H1 (cell line): ENCODE data around the gene PPP1R1C. TPM values are rescaled to one million over a fixed set of nuclear protein-coding genes. Genes with fewer than 3 reads are reported as not detected.

Source experiments
- CTCF ChIA-PET: fragments of 300-600 bp; sonication (Branson Sonifier 250); formaldehyde crosslinking; loops from one replicate; lab custom pipeline; 2021; ENCODE audit not compliant: partially characterized antibody; lab: Charles Lee
- POLR2A ChIA-PET: fragments of 300-600 bp; sonication (Branson Sonifier 250); formaldehyde crosslinking; loops from one replicate; lab custom pipeline; 2021; ENCODE audit warnings: inconsistent platforms; ENCODE audit not compliant: partially characterized antibody; lab: Charles Lee
- DNase-seq, 2 experiments: peaks; one replicate each; pipeline versions ENCODE4 v3.0.0 to v3.0.0-alpha.2; 2010 to 2022; ENCODE audit warnings: low spot score in 2 of 2, low read depth in 1 of 2, mixed read lengths in 1 of 2
- FAIRE-seq: peaks from 2 replicates; lab custom pipeline; 2011; peaks lifted over from hg19 to GRCh38; lab: Jason Lieb, UNC
- H2AFZ ChIP-seq: 2 replicates; pipeline ENCODE4 v1.8.1; 2012; ENCODE audit warnings: low read length, inconsistent platforms
- H2AK5ac ChIP-seq: 2 replicates; pipeline ENCODE4 v1.6.1; 2013; ENCODE audit warnings: low read depth, low read length
- H2BK120ac ChIP-seq: replicated peaks from 2 replicates; pipeline ENCODE3; 2013; ENCODE audit warnings: low read depth, low read length, inconsistent platforms
- H2BK12ac ChIP-seq: 2 replicates; pipeline ENCODE4 v1.6.1; 2013; ENCODE audit warnings: low read depth, low read length
- H2BK15ac ChIP-seq: 2 replicates; pipeline ENCODE4 v1.6.1; 2013; ENCODE audit warnings: low read length
- H2BK20ac ChIP-seq: 2 replicates; pipeline ENCODE4 v1.6.1; 2013; ENCODE audit warnings: low read length
- H2BK5ac ChIP-seq: 2 replicates; pipeline ENCODE4 v1.6.1; 2013; ENCODE audit warnings: low read depth, low read length
- H3K14ac ChIP-seq: 2 replicates; pipeline ENCODE4 v1.6.1; 2013; ENCODE audit warnings: inconsistent platforms; ENCODE audit not compliant: insufficient read length
- H3K18ac ChIP-seq: 2 replicates; pipeline ENCODE4 v1.6.1; 2013; ENCODE audit warnings: low read length; ENCODE audit errors: extremely low read depth
- H3K23ac ChIP-seq: 2 replicates; pipeline ENCODE4 v1.6.1; 2013; ENCODE audit warnings: inconsistent platforms; ENCODE audit not compliant: insufficient read length
- H3K23me2 ChIP-seq: 2 replicates; pipeline ENCODE4 v1.6.1; 2013; ENCODE audit warnings: low read depth, low read length
- H3K27ac ChIP-seq: 2 replicates; pipeline ENCODE4 v1.6.1; 2011; ENCODE audit warnings: low read depth, low read length, inconsistent platforms
- H3K27me3 ChIP-seq, 4 experiments: replicated peaks in 1 of 4; 1 replicate in 1 of 4; 2 replicates in 3 of 4; pipeline versions ENCODE4 v1.6.1 to v1.8.1; 2011 to 2013; ENCODE audit warnings: low read length in 3 of 4, mild to moderate bottlenecking in 3 of 4, inconsistent platforms in 2 of 4, mixed read lengths in 2 of 4, moderate library complexity in 1 of 4; ENCODE audit not compliant: control insufficient read depth in 3 of 4, insufficient read depth in 3 of 4; ENCODE audit errors: extremely low read depth in 1 of 4
- H3K36me3 ChIP-seq, 4 experiments: 2 replicates each; pipeline versions ENCODE4 v1.6.1 to v1.8.1; 2011 to 2013; ENCODE audit warnings: mild to moderate bottlenecking in 4 of 4, low read length in 3 of 4, moderate library complexity in 2 of 4, control low read depth in 1 of 4, inconsistent platforms in 1 of 4; ENCODE audit not compliant: insufficient read depth in 4 of 4, control insufficient read depth in 2 of 4
- H3K4ac ChIP-seq: replicated peaks from 2 replicates; pipeline ENCODE3; 2013; ENCODE audit warnings: low read length, low read depth, mixed read lengths, inconsistent platforms; ENCODE audit not compliant: insufficient read length
- H3K4me1 ChIP-seq, 4 experiments: replicated peaks in 1 of 4; 1 replicate in 1 of 4; 2 replicates in 3 of 4; pipeline versions ENCODE4 v1.6.1 to v1.8.1; 2011 to 2013; ENCODE audit warnings: low read length in 3 of 4, inconsistent platforms in 2 of 4, mixed read lengths in 1 of 4; ENCODE audit not compliant: insufficient read depth in 4 of 4, control insufficient read depth in 3 of 4
- H3K4me2 ChIP-seq, 2 experiments: 2 replicates each; pipeline versions ENCODE4 v1.6.1 to v1.8.1; 2011 to 2013; ENCODE audit warnings: low read depth in 2 of 2, low read length in 2 of 2, control low read depth in 1 of 2, inconsistent platforms in 1 of 2, mild to moderate bottlenecking in 1 of 2; ENCODE audit not compliant: insufficient read depth in 1 of 2
- H3K4me3 ChIP-seq, 4 experiments: fragments of 200-600, 300-600 bp in 1 of 4; sonication (generic), shearing (Covaris generic), sonication (Bioruptor Twin) in 1 of 4; 2 replicates each; pipeline versions ENCODE4 v1.5.1 to v1.8.1; 2011 to 2016; ENCODE audit warnings: low read length in 4 of 4, low read depth in 3 of 4, control low read depth in 2 of 4, inconsistent platforms in 2 of 4, mild to moderate bottlenecking in 2 of 4, mixed read lengths in 1 of 4, moderate library complexity in 1 of 4; ENCODE audit not compliant: insufficient read depth in 2 of 4; ENCODE audit errors: extremely low read depth in 1 of 4
- H3K56ac ChIP-seq: replicated peaks from 2 replicates; pipeline ENCODE3; 2013; ENCODE audit warnings: low read depth, mild to moderate bottlenecking, mixed read lengths, low read length, inconsistent platforms; ENCODE audit not compliant: insufficient read length
- H3K79me1 ChIP-seq: 2 replicates; pipeline ENCODE4 v1.6.1; 2013; ENCODE audit warnings: low read depth, low read length, control low read depth
- H3K79me2 ChIP-seq, 2 experiments: 2 replicates each; pipeline versions ENCODE4 v1.6.1 to v1.8.1; 2012 to 2013; ENCODE audit warnings: low read length in 2 of 2, mild to moderate bottlenecking in 2 of 2, inconsistent platforms in 1 of 2; ENCODE audit not compliant: insufficient read depth in 2 of 2, control insufficient read depth in 1 of 2
- H3K9ac ChIP-seq, 4 experiments: replicated peaks in 1 of 4; 1 replicate in 1 of 4; 2 replicates in 3 of 4; pipeline versions ENCODE4 v1.6.1 to v1.8.1; 2011 to 2013; ENCODE audit warnings: low read depth in 3 of 4, low read length in 3 of 4, control low read depth in 2 of 4, mild to moderate bottlenecking in 2 of 4, moderate library complexity in 2 of 4, inconsistent platforms in 1 of 4; ENCODE audit errors: extremely low read depth in 1 of 4
- H3K9me3 ChIP-seq, 2 experiments: 2 replicates each; pipeline versions ENCODE4 v1.6.1 to v1.8.1; 2012 to 2013; ENCODE audit warnings: mild to moderate bottlenecking in 2 of 2, moderate library complexity in 2 of 2, control low read depth in 1 of 2, inconsistent platforms in 1 of 2, low read depth in 1 of 2, low read length in 1 of 2, mixed read lengths in 1 of 2; ENCODE audit not compliant: insufficient read depth in 2 of 2
- H4K20me1 ChIP-seq, 2 experiments: replicated peaks in 1 of 2; 2 replicates each; pipeline versions ENCODE3 to v1.8.1; 2011 to 2013; ENCODE audit warnings: inconsistent platforms in 2 of 2, low read length in 2 of 2, mild to moderate bottlenecking in 1 of 2; ENCODE audit not compliant: insufficient read depth in 2 of 2, control insufficient read depth in 1 of 2
- H4K5ac ChIP-seq: 2 replicates; pipeline ENCODE4 v1.6.1; 2013; ENCODE audit warnings: low read length, low read depth, mixed read lengths, inconsistent platforms; ENCODE audit not compliant: insufficient read length
- H4K8ac ChIP-seq: 2 replicates; pipeline ENCODE4 v1.8.0; 2013; ENCODE audit warnings: mild to moderate bottlenecking, moderate library complexity, low read length, inconsistent platforms; ENCODE audit not compliant: insufficient read depth; ENCODE audit errors: extremely low read depth
- H4K91ac ChIP-seq: replicated peaks from 2 replicates; pipeline ENCODE3; 2013; ENCODE audit warnings: low read length, mixed read lengths, inconsistent platforms; ENCODE audit not compliant: insufficient read length
- BACH1 ChIP-seq: IDR thresholded peaks from 2 replicates; pipeline ENCODE4 v1.6.1; 2012; ENCODE audit warnings: low read length, improper control_type of control experiment
- SP4 ChIP-seq: IDR thresholded peaks from 2 replicates; pipeline ENCODE4 v1.6.1; 2012; ENCODE audit warnings: low read length, inconsistent platforms
- TAF7 ChIP-seq: optimal IDR thresholded peaks from 2 replicates; pipeline ENCODE3; 2011; ENCODE audit warnings: low read depth, mild to moderate bottlenecking, inconsistent platforms, low read length, moderate library complexity, borderline replicate concordance
- WGBS, 2 experiments: shearing (Covaris generic) in 1 of 2; methylation state at CpG; one replicate each; pipeline versions ENCODE4 v1.1.6 to v1.1.7; 2013 to 2015; ENCODE audit warnings: low lambda C conversion rate in 2 of 2, mixed read lengths in 2 of 2, inconsistent platforms in 1 of 2, low coverage in 1 of 2, missing lambda C conversion rate in 1 of 2; ENCODE audit not compliant: insufficient replicate concordance in 2 of 2, insufficient coverage in 1 of 2, insufficient read length in 1 of 2; ENCODE audit errors: extremely low coverage in 1 of 2, missing lambda C conversion rate in 1 of 2; 5-methylcytosine and 5-hydroxymethylcytosine counted together
- polyA plus RNA-seq, 7 experiments: library from polyadenylated mRNA; depleted of rRNA in 3 of 7; stranded (reverse) in 5 of 7; unstranded in 2 of 7; fragments of >200 nt in 5 of 7; fragments of 200-250 nt in 2 of 7; gene quantifications; 1 replicate in 5 of 7; 2 replicates in 1 of 7; 4 replicates in 1 of 7; pipeline versions ENCODE4 v1.2.1 to v1.2.3, GENCODE V29; 2011 to 2013; ENCODE audit warnings: missing spikeins in 2 of 7, mixed read lengths in 2 of 7
- total RNA-seq: library from RNA; stranded (reverse); fragmentation: NEBNext Ultra II Directional; extraction: Animal tissue kit (Norgen Biotek cat#: 25700); gene quantifications from 2 replicates; pipeline ENCODE4 v1.2.1, GENCODE V29; 2021

The PPP1R1C gene
- total and polyA plus RNA-seq, 2 of the 8 experiments (the other 6 are each of a cell fraction or from before 2014, with no cell fraction given) = 1.3 to 5.3 TPM

GRCh38 chr2:182043021-182043420 is 57.4 kb downstream of the PPP1R1C start:
- Histone ChIP-seq H3K14ac (no peak overlapping the region), H3K79me1 (no peaks in the 10 kb centered on the region), H2BK120ac (no peak overlapping the region), H3K4ac (no peak overlapping the region), H3K79me2 (peaks cover 0 to 4% of the 10 kb centered on the region in 2 experiments; a peak in 1 of 4 replicates), H2BK15ac (no peak overlapping the region), H3K18ac (no peak overlapping the region), H2BK12ac (no peak overlapping the region), H2AK5ac (no peak overlapping the region), H3K27me3 (no peaks in the 10 kb centered on the region), H2AFZ (no peak overlapping the region), H3K4me1 (no peaks in the 10 kb centered on the region), H3K9ac (no peak overlapping the region), H3K23ac (no peak overlapping the region), H2BK20ac (no peak overlapping the region), H3K27ac (no peak overlapping the region), H4K20me1 (no peaks in the 10 kb centered on the region), H3K9me3 (no peaks in the 10 kb centered on the region), H3K4me3 (no peak overlapping the region), H3K56ac (no peak overlapping the region), H4K5ac (no peak overlapping the region), H4K91ac (no peak overlapping the region), H3K4me2 (no peak overlapping the region), H3K36me3 (no peaks in the 10 kb centered on the region), H3K23me2 (no peaks in the 10 kb centered on the region), H2BK5ac (no peak overlapping the region), H4K8ac (no peak overlapping the region)
- POLR2A ChIA-PET = no interaction called here
- FAIRE-seq = no peak
- no peak for DNase-seq
- CTCF ChIA-PET = no interaction called here
- WGBS, 2 experiments = 82% methylated on average over 1 of the region's 1 CpG; no CpG with 5 or more reads in 1 of the 2 experiments
- no peak for TF ChIP-seq SP4
- no peak for TF ChIP-seq BACH1
- no peak for TF ChIP-seq TAF7
